HG02870 (cell line): Measurements from ENCODE around the gene PKNOX2.

Experiments
- ATAC-seq: cut with Tn5 transposase; IDR thresholded peaks from one replicate; pipeline ENCODE4 v1.9.1; 2021; ENCODE audit warnings: mild to moderate bottlenecking, moderate library complexity; ENCODE audit not compliant: unreplicated experiment

Gene PKNOX2

GRCh38 chr11:125376117-125376516 lies 211.6 kb downstream of the PKNOX2 start:
- ATAC-seq: no peak

- no peak for ATAC-seq
Observed at GRCh38 chr11:125376856-125377255, 212.3 kb downstream of the PKNOX2 start.

- ATAC-seq: no peak
Observed at GRCh38 chr11:125378083-125378482, 213.5 kb downstream of the PKNOX2 start.

- ATAC-seq: no peak
Observed at GRCh38 chr11:125378571-125378970, 214.0 kb downstream of the PKNOX2 start.

- ATAC-seq: no peak
Observed at GRCh38 chr11:125379565-125379964, 215.0 kb downstream of the PKNOX2 start.

GRCh38 chr11:125379981-125380380 lies 215.4 kb downstream of the PKNOX2 start:
- no peak for ATAC-seq

- no peak for ATAC-seq
Observed at GRCh38 chr11:125380756-125381445, 216.3 kb downstream of the PKNOX2 start.

GRCh38 chr11:125381499-125382044 lies 217.0 kb downstream of the PKNOX2 start:
- ATAC-seq: no peak

GRCh38 chr11:125382314-125382791 lies 217.8 kb downstream of the PKNOX2 start:
- ATAC-seq: no peak

GRCh38 chr11:125382822-125383221 lies 218.3 kb downstream of the PKNOX2 start:
- ATAC-seq: no peak

GRCh38 chr11:125384825-125385224 lies 220.3 kb downstream of the PKNOX2 start:
- ATAC-seq: no peak

- no peak for ATAC-seq
Observed at GRCh38 chr11:125387901-125388300, 223.3 kb downstream of the PKNOX2 start.

- no peak for ATAC-seq
Observed at GRCh38 chr11:125388611-125389010, 224.1 kb downstream of the PKNOX2 start.

- ATAC-seq: no peak
Observed at GRCh38 chr11:125389339-125390166, 225.0 kb downstream of the PKNOX2 start.

- no peak for ATAC-seq
Observed at GRCh38 chr11:125390946-125391345, 226.4 kb downstream of the PKNOX2 start.

GRCh38 chr11:125393331-125393730 lies 228.8 kb downstream of the PKNOX2 start:
- ATAC-seq: no peak

- ATAC-seq: no peak
Observed at GRCh38 chr11:125394296-125394695, 229.7 kb downstream of the PKNOX2 start.

GRCh38 chr11:125397421-125397820 lies 232.9 kb downstream of the PKNOX2 start:
- ATAC-seq: no peak

- ATAC-seq: no peak
Observed at GRCh38 chr11:125398475-125398874, 233.9 kb downstream of the PKNOX2 start.

- ATAC-seq: no peak
Observed at GRCh38 chr11:125398994-125399640, 234.6 kb downstream of the PKNOX2 start.

- ATAC-seq: no peak
Observed at GRCh38 chr11:125399945-125400344, 235.4 kb downstream of the PKNOX2 start.
